GM19043 (cell line): Measurements from ENCODE around the gene COG8.

Source experiments
- ATAC-seq: cut with Tn5 transposase; IDR thresholded peaks from one replicate; pipeline ENCODE4 v1.9.1; 2021; ENCODE audit warnings: low read depth; ENCODE audit not compliant: unreplicated experiment

Gene COG8

DNA sequence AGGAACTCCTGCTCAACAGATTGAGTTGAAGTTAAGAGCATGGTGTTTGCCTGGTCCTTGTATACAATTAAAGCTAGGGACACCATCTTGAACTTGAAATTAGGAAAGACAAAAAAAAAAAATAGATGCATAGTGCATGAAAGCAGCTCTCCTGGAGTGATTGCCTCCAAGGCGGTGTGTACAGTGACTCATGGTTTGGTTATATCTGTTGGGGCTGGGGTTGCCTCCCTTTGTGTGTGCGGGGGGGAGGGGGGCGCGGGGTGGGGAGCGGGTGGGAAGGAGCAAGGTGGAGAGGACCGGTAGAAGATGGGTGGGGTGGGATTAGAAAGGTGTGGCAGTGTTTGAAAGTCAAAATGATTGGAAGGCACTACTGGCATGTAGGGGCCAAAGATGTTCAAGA, 8.9 kb upstream of the COG8 start:
- ATAC-seq: no peak

DNA sequence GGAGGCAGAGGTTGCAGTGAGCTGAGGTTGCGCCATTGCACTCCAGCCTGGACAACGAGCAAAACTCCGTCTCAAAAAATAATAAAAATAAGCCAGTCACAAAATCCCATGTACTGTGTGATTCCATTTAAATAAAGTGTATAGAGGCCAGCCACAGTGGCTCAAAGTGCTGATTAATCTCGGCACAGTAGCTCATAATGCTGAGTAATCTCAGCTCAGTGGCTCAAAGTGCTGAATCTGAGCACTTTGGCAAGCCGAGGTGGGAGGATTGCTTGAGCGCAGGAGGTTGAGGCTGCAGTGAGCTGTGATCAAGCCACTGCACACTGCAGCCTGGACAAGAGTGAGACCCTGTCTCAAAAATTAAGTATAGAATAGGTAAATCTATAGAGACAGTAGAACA, 7.3 kb upstream of the COG8 start:
- no peak for ATAC-seq

- ATAC-seq: no peak
Observed at GRCh38 chr16:69345923-69346322, 6.6 kb upstream of the COG8 start.

- no peak for ATAC-seq
Observed at GRCh38 chr16:69344171-69344570, 4.8 kb upstream of the COG8 start.

DNA sequence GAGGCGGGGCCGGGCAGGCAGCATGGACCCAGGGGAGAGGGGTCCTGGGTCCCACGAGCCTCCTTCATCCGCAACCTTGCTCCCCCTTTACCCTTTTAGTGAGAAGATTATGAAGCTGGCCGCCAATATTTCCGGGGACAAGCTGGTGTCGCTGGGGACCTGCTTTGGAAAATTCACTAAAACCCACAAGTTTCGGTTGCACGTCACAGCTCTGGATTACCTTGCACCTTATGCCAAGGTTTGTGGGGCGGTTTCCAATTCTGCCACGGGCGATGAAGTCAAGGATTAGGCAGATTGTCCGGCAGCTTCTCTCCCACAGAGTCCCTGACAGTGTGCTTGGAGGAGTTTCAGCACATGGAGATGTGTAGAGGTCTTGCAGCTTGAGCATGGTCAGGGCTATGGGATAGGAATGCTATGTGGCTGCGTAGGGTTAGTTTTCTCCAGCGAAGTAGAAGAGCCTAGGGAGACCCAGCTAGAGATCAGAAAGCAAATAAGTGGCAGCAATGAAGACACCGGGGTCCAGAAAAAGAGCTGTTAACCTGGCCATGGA, 806 bp upstream of the COG8 start:
- ATAC-seq: no peak

DNA sequence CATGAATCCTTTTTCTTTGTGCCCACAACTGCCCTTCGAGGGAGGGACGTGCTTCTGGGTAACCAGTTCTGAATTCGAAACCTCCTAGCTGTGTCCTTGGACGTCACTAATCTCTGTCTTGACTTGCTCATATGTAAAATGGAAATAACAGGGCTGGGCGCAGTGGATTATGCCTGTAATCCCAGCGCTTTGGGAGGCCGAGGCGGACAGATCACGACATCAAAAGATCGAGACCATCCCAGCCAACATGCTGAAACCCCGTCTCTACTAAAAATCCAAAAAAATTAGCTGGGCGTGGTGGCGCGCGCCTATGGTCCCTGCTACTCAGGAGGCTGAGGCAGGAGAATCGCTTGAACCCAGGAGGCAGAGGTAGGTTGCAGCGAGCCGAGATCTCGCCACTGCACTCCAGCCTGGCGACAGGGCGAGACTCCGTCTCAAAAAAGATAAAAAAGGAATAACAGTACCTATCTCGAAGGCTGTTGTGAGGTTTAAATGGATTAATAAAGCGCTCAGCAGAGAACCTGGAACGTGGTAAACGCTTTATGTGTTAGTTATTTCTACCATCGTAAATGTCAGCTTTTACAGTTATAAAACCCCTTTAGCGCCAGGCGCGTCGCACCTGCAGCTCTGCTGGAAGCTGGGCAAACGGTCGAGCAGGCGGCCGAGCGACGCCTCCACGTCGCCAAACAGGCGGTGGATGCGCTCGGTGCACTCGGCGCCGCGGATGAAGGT, 641 bp downstream of the COG8 start:
- no peak for ATAC-seq

DNA sequence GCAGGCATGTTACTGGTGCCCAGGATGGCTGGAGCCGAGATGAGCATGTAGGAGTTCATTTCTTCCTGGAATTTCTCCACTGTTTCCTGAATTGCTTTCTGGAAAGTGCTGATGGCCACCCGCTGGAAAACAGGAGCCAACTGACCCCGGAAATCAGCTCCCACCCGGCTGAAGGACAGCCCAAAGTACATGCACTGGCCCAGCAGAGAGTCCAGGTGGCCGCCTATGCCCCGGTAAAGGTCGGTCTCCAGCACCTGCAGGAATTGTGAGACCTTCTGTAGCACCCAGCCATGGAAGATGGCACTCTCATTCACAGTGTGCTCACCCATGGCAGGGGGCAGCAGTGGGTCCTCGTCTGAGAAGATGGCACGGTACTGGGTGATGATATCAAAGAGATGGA, 4.7 kb downstream of the COG8 start:
- ATAC-seq: no peak

DNA sequence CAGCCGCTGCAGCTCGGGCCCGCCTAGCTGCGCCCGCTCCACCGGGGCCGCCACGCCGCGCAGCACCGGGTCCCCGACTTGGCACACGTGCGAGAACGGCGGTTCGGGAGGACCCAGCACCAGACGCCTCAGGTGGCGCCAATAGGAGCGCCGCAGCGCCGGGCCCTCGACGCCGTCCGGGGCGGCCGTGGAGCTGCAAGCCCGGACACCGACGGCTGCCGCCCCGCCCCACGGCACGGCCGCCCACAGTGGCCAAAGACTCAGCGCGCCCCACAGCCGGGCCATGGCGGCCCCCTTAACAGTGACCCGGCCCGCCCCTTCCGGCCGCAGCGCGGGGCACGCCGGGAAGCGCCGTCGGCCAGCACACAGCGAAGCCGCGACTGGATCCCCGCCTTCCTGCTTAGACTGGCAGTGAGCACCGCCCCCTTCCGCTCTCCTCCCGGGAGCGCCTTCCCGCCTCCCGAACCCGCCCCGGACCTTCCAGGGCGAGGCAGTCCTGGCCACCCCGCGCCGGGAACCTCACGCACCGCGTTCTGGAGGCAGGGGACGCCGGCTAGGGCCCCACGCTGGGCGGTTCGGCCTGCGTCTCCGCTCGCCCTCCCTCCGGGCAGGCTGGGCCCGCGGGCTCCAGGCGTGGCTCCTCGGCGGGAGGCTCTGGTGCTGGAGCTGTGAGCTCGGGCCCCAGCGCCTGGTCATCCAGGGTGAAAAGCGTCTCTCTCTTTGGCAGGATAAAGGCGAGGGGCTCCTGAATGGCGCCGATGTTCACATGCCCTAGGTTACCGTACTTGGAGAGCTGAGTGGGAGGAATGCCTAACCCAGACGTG, 8.9 kb downstream of the COG8 start, which contains the start of gene PDF:
Gene PDF (minus strand): TSS at position 303 of the 824 bp plus-strand sequence. CDS start 18 bp downstream, at position 285.
- peak; percentile 91 for ATAC-seq

- peak; percentile 37 for ATAC-seq
Observed at GRCh38 chr16:69329369-69330285, 9.7 kb downstream of the COG8 start.

DNA sequence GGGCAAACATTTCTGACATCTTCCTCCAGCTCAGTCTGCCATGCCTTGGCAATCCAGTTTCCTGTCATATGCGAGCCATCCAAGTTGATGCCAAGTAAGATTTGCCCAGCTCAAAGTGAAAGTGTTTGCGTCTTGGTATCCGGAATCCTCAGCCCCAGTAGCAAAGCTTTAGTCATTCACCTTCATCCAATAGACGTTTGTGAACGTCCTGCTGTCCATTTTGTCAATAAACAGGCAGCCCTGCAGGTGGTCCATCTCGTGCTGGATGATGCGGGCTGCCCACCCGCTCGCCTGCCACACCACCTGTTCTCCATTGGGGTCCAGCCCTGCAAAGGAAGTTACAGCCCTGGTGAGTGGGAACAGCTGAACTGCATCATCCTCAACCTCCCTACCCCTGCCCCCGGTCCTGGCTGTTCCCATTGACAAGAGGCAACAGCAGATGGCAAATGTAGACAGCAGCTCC, 10.5 kb downstream of the COG8 start:
- no peak for ATAC-seq

DNA sequence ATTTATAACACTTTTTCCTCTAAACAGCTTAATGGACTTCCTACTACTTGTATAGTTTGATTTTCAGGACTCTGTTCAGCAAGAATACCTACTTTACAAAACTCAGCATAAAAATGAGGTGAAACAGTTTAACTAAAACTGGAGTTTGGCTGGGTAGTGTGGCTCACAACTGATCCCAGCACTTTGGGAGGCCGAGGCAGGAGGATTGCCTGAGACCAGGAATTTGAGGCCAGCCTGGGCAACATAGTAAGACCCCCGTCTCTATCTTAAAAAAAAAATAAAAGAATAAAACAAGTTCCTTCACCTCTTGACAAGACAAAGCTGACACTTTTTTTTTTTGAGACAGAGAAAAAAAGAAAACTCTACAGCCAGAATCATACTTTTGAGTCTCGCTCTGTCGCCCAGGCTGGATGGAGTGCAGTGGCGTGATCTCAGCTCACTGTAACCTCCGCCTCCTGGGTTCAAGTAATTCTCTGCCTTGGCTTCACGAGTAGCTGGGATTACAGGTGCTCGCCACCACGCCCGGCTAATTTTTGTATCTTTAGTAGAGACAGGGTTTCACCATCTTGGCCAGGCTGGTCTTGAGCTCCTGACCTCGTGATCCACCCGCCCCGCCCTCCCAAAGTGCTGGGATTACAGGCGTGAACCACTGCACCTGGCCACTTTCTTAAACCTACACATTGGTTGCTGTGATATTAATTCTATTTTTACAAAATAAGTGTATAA, 11.6 kb downstream of the COG8 start:
- no peak for ATAC-seq

DNA sequence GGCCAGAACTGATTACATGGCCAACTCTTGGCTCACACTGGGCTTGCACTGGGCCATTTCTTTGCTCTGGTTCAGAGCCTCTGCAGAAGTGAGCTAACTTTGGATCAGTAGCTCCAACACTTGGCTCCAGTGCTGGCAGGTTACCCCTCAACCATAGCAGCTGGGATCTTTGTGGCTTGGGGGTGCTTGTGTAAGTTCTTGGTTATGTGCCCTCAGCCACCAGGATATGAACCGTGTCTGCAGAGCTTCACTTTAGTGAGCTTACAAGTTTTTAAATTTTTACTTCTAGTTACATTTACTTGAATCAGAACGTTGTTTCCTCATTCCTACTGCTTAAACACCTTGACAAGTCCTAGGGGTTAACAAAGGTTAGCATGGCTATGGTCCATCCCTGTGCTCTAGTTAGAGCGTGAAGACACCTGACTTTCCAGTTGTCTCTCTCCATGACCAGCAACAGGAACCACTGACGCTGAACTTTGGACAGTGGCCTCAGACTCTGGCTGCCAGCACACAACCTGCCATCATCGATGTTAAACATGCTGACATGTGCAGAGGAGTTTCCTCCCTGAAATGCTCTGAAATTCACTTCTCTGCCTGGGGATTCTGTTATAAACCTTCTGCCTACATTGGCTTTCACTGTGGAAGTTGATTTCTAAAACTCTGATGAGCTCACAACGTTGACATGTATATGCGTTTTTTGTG, 13.0 kb downstream of the COG8 start:
- no peak for ATAC-seq

DNA sequence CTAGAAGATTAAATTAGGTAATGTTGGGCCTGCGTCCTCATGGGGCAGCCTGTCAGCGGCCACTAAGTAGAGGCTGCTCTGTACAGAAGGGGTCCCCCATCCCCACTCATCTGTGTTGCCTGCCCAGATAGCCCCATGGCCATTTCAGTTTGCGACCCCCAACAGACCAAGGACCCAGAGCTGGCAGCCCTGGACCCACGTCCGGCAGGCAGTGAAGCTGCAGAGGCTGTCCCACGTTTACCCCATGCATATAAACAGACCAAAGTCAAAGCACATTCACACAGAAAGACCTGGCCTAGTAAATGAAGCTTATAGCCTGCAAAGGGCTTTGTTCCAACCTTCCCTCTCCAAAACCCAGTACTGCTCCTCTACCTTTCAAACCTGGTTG, 13.6 kb downstream of the COG8 start:
- ATAC-seq: no peak

GRCh38 chr16:69324585-69325253, 14.6 kb downstream of the COG8 start:
- no peak for ATAC-seq

GRCh38 chr16:69324013-69324531, 15.3 kb downstream of the COG8 start:
- ATAC-seq: no peak

GRCh38 chr16:69323415-69323814, 15.9 kb downstream of the COG8 start:
- ATAC-seq: no peak

- no peak for ATAC-seq
Observed at GRCh38 chr16:69322343-69322742, 17.0 kb downstream of the COG8 start.

DNA sequence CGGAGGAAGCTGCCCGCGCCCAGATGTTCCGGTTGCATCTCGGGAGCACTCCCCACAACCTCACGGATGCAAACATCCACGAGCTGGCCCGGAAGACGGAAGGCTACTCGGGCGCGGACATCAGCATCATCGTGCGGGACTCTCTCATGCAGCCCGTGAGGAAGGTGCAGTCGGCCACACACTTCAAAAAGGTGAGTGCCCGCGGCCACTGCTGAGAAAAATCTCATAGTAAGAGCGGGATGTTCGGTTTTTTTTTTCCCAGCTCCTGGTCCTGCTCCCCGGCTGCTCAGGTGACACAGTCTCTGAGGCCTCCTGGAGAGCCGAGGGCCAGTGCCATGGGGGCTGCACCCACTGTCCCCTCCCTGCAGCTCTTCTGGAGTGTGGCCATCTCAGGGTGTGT, 18.3 kb downstream of the COG8 start:
- no peak for ATAC-seq

- ATAC-seq: no peak
Observed at GRCh38 chr16:69320740-69321073, 18.7 kb downstream of the COG8 start.
